Activated CD4-positive, alpha-beta T cell treated with anti-CD3 and anti-CD28 coated beads, Interleukin-2, Interleukin-6, amounts not matched to agents 100 ng/mL and 50 ng/mL, durations not matched to agents 16 hours and 8 hours (primary cell): ENCODE results near the gene GSC.
"Not testable (repeated sequence)": the region's sequence is repeated elsewhere in the genome, so short reads cannot be mapped to it uniquely, and the experiment has no call there.

ENCODE experiments used
- DNase-seq: peaks from one replicate; pipeline ENCODE4 v3.0.0-alpha.2; 2020

Gene GSC

GRCh38 chr14:94738097-94738496 is 31.8 kb downstream of the GSC start:
- no peak for DNase-seq

DNA sequence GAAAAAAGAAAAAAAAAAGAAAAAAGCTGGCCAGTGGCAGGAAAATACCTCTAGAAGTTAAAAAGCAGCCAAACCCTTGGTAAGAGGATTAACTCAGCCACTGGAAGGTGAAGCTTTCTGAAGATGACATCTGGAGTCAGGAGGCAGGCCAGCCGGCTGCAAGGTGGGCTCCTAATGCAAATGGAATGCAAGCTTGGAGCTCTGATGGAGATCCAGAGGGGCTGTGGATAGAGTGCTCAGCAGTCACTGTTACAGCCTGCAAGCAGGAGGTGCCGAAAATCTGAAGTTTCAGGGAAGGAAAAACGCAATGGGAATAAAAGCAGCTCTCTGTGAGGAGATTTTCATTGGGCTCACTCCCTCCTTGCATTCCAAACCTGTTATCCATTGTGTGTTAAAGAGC is 41.0 kb downstream of the GSC start:
- DNase-seq = no peak

- DNase-seq = not testable (repeated sequence)
These were observed 41.5 kb downstream of the GSC start for GRCh38 chr14:94728440-94728839.

- not testable (repeated sequence) for DNase-seq
These were observed 43.3 kb downstream of the GSC start for GRCh38 chr14:94726649-94727048.

DNA sequence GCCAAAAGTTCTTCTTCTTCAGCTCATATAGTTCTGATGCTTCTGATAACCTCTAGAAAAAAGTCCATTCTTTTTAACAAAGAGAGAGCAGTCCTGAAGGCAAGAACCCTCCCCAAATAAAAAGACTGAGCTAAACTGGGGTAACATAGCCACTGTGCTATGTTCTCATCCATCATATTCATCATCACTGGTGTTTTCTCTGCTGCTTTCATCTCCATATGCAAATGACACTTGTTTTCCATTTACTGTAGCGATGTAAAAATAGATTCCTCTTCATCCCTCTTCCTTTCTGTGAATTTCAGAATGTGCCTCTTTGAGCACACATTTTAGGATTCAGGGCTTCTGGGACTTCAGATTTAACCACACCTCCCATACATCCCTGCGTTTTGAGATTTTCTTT is 44.9 kb downstream of the GSC start:
- DNase-seq = no peak

- no peak for DNase-seq
These were observed 47.5 kb downstream of the GSC start for GRCh38 chr14:94722397-94722796.
